HG03095 (cell line): Measurements from ENCODE around the gene MAP6.

Experiments
- ATAC-seq: cut with Tn5 transposase; IDR thresholded peaks from one replicate; pipeline ENCODE4 v1.9.1; 2021; ENCODE audit warnings: moderate library complexity; ENCODE audit not compliant: unreplicated experiment

The MAP6 gene

DNA sequence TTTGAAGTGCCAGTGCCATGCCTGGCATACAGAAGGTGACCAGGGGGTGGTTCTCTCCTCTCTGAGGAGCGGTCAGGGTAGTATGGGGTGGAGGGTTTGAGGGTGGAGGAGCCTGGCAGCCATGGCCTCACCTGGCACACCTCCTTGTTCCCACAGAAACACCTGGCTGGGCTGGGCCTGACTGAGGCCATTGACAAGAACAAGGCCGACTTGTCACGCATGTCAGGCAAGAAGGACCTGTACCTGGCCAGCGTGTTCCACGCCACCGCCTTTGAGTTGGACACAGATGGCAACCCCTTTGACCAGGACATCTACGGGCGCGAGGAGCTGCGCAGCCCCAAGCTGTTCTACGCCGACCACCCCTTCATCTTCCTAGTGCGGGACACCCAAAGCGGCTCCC lies 97.2 kb downstream of the MAP6 start:
- no peak for ATAC-seq

DNA sequence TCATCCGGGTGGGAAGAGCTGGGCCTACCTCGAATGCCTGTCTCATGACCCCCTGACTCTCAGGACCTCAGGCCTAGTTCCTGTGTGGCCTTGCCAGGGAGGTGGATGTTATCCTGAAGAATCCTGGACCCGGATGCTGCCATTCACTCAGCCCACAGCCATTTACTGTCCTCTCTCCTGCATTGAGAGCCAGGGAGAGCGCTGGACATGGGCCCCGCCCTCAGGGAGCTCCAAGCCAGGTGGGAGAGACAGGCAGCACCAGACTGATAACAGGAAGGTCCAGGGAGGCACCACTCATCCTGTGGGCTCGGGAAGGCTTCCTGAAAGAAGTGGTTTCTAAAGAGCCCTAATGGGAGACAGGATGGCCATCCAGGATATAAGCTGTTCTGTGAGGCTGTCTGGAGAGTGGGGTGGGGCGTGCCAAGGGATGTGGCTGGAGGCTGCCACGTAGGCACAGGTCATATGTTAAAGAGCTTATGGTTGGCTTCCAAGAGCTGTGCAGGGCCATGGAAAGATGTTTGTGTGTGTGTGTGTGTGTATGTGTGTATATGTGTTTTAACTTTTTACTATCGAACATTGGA lies 98.2 kb downstream of the MAP6 start:
- ATAC-seq, result no peak

DNA sequence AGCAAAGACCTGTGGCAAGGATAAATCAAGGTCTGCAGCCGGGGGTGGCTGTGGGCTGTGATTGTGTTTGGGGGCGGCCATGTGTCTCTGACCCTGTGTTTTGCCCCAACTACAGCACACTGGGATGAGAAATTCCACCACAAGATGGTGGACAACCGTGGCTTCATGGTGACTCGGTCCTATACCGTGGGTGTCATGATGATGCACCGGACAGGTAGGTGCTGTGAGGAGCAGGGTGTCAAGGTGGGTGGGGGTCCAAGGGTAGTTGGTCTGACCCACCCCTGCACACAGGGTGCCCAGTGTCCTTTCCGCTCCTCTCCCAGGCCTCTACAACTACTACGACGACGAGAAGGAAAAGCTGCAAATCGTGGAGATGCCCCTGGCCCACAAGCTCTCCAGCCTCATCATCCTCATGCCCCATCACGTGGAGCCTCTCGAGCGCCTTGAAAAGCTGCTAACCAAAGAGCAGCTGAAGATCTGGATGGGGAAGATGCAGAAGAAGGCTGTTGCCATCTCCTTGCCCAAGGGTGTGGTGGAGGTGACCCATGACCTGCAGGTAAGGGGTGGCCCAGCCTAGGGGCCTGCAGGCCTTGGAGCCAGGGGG lies 100.1 kb downstream of the MAP6 start:
- no peak for ATAC-seq

DNA sequence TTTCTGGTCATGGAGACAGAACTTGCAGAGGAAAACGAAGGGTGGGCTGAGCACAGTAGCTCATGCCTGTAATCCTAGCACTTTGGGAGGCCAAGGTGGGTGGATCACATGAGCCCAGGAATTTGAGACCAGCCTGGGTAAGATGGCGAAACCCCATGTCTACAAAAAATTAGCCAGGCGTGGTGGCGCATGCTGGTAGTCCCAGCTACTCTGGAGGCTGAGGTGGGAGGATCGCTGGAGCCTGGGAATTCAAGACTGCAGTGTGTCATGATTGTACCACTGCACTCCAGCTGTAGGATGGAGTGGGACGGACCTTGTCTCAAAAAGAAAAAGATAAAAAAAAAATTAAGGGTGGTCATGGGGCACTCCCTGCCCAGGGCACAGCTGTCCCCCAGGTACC lies 100.9 kb downstream of the MAP6 start:
- ATAC-seq, result no peak

DNA sequence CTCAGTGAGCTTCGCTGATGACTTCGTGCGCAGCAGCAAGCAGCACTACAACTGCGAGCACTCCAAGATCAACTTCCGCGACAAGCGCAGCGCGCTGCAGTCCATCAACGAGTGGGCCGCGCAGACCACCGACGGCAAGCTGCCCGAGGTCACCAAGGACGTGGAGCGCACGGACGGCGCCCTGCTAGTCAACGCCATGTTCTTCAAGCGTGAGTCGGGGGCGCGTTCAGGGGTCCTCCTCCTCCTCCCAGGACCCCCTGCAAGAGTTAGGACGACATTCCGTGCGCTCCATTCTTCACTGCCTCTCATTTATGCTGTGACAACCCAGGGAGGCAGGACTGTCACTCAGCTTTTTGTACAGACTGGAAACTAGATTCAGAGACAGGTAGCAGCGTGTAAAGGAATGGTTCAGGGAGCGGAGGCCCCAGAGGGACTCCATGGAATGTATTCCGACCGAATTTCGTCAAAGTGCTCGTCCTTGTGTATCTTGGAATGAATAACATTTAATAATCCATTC lies 102.0 kb downstream of the MAP6 start:
- no peak for ATAC-seq

DNA sequence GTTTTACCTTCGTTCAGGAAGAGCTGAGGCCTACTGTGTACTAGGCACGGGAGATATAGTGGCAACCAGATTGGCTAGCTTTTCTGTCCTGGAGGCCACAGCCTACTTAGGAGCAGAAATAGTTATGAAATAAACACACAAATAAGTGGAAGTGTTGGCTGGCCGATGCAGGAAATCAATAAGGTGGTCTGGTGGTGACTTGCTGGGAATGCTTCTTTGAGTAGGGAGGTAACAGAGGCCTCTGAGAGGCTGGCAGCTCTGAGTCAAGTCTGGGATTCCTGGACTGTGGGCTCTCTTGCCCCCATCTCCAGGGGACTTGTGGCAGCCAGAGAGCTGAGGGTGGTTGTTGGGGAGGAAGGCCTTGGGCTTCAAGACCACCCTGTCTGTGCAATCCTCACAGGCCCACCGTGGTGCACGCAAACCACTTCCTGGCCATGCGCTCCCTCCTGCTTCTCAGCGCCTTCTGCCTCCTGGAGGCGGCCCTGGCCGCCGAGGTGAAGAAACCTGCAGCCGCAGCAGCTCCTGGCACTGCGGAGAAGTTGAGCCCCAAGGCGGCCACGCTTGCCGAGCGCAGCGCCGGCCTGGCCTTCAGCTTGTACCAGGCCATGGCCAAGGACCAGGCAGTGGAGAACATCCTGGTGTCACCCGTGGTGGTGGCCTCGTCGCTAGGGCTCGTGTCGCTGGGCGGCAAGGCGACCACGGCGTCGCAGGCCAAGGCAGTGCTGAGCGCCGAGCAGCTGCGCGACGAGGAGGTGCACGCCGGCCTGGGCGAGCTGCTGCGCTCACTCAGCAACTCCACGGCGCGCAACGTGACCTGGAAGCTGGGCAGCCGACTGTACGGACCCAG lies 102.7 kb downstream of the MAP6 start:
- ATAC-seq, result no peak

DNA sequence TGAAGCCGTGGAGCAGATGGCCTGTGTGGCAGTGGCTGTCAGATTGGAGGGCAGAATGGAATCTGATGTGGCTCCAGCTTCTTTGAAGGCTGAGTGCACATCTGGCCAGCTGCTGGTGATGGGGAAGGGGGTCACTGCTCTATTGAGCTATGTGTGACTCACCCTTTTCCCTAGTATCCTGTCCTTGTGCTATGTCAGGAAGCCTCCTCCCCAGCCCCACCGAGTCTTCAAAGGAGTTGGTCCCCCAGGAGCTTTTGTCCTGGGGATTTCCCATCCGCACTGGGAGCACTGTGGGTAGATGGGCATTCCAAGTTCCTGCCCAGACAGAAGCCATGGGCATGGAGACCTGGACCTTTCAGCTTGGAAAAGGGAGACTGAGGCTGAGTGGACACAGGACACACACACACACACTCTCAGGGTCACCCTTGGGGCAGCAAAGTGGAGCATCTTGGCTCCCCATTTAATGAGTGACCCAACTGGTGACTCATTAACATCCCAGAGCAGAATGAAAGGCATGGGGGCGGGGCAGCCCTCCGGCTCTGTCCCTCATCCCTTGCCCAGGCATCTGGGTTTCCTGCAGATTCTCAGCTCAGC lies 103.5 kb downstream of the MAP6 start:
- no peak for ATAC-seq

DNA sequence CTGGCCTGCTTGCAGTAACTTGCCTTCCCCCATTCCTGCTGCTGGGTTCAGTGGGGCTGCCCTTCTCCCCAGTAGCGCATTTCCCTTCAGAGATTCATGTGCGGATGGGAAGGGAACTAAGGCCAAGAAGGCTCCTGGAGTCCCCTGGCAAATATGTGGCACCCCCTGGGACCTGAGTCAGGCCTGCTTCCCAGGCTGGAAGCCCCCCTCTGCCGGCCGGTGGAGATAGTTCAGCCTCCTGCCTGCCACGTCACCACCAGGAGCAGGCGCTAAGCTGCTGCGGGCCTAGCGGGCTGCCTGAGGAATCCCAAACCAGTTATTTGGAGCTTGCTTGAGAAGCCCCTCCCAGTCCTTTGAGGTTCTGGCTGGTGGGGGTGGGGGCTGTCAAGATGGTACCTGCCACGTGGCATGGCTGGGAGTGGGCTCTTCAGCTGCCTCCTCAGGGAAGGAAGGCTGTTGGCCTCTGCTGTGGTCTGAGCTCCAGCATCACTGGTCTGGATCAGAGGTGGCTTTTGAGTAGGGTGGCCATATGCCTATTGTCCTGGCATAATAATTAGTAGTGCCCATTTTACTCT lies 104.8 kb downstream of the MAP6 start:
- ATAC-seq, result no peak

DNA sequence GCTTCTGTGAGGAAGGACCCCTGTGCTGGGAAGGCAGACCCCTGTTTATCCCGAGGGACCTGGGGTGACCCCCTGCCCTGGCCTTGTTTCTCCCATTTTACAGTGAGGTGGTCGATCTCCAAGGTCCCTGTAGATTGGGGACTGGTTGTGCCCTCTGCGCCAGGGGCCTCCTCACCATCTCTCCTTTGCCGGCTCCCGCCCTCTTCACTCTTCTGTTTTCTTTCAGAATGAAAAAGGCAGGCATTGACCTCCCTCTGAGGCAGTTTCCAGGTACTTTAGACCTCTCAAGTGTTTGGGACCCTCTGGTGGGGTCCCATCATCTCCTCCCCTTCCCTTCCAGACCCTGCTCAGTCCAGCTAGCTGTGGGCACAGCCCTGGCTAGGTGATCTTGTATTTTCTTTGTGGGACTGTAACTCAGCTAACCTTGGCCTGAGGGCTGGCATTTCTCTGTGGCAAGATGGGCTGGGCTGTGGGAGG lies 105.3 kb downstream of the MAP6 start:
- no peak for ATAC-seq

DNA sequence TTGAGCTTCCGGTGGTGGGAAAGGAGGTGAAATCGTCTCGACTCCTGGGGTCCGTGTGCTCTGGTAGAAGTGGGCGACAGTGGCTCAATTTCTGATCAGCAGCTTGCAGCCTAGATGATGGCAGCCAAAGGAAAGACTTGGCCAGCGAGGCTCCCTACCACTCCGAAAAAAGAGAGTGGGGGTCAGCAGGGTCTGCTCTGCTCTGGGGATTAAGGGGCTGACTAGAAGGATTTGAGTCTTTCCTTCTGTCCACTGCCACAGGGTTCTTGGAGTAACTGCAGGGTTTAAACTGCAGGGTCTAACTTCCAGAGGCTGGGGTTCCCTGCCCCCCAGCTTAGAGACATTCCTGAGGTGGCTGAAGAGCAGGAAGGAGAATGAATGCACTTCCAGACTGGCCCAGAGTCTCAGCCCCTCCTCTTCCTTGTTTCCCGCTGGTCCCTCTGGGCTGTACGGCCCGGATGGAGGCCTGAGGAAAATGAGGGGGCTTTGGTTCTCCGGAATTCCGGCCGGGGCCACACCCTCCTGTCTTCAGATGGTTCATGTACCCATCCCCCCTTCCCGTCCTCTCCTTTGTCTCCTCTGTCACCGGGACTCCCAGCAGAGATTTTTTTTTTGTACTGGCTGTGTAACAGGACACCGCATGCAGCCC lies 105.9 kb downstream of the MAP6 start:
- no peak for ATAC-seq

DNA sequence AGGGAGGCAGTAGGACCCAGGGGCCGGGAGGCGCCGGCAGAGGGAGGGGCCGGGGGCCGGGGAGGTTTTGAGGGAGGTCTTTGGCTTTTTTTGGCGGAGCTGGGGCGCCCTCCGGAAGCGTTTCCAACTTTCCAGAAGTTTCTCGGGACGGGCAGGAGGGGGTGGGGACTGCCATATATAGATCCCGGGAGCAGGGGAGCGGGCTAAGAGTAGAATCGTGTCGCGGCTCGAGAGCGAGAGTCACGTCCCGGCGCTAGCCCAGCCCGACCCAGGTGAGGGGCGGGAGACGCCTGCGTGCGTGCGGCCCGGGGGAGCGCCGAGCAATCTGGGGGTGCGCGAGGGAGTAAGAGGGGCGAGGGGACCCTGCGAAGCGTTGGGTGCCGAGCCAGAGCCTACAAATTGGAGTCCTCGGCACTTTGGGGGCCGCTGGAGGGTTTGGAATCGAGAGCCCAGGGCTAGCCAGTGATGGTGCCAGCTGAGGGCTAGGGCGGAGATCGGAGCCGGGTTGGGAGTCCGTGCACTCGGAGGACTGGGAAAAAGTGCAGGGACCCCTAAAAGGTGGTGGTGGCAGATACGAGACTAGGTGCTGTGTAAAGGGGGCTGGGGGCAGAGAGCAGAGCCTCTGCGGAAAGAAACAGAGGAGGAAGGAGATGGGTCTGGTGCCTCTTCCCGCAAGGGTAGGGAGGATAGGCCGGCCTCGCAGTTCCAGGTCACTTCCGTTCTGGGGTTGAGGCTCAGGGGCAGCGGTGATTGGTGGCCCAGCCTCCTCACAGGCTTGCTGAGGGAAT lies 106.6 kb downstream of the MAP6 start, which contains the start of gene SERPINH1:
Gene SERPINH1 (plus strand): TSS at position 206 of the 788 bp plus-strand sequence. CDS start 4,097 bp downstream, outside the sequence.
- ATAC-seq, result peak; percentile 59

DNA sequence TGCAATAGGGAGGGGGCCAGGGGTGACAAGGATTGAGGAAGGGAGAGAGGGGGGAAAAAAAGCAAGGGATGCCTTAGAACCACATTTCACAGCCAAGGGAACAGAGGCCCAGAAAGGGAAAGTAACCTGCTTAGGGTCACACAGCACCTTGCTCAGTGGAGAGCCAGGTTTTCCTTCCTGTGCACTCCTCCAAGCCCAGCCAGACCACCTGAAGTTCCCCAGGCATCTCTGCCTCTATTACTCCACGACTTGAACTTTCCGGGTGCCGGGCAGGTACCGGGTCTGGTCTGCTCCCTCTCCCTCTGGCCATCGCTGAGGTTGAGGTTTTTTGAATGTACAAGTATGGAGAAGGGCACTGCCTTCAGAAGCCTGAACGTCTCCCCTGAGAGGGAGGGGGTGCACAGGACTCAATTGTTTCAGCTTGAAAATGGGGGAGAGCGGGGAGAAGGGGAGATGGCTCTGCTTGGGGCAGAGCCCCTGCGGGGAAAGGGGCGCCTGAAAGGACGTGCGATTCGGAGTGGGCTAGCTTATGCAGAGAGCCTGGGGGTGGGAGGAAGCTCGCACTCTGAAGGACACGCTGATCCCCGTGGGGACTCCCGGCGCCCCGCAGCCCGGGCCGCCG lies 107.3 kb downstream of the MAP6 start:
- ATAC-seq, result no peak

DNA sequence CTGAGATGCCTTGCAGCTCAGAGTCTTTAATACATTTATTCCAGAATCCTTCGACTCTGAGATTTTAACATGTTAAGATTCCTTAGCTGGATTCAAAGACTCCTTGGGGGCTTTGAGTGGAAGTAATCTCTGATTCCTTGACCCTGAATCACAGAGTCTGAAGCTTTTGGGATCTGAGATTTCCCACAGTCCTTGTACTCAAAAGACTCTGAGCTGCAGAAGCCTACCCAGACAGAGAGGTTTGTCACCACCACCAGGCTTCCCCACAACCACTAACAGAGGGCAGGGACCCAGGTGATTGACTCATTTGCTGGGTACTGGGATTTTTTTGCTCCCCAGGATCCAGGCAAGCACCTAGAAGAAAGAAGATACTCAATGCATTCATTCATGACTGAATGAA lies 108.2 kb downstream of the MAP6 start:
- no peak for ATAC-seq

DNA sequence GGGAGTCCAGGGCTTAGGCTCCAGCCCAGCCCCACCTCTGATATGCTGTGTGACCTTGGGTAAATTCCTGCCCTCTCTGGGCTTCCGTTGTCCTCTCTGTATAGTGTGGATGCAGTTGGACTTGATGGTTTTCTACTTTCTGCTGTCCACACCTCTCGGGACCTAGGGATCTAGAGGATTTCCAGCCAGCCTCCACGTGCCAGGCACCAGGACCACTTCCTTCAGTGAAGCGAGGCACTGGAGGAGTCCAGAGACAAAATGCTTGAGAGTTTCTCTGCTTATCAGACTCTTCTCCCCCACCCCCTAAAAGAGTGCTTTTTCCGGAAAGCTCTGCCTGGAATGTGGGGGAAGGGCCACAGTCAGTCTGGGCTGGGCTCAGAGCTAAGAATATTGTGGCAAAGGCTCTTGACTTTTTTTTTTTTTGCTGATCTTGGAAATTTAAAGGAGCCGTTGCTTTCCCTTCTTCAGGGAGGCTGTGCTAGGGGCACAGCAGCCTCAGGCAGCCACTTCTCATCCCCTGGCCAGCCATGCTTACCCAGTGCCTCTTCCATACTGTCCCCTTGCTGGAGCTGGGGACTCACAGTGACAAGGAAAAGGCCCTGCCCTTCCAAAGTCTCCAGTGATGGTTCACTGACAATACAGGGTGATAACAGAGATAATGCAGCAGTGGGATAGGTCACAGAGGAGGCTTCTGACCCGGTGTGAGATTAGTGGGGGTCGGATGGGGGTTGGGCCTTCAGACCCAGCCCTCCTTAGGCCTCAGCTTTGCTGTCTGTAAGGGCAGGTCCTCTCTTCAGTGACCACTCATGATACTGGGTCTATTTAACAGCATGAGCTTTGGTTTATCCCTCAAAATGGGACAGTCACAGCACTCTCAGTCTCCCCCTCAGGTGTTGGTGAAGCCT lies 109.6 kb downstream of the MAP6 start:
- ATAC-seq, result no peak

DNA sequence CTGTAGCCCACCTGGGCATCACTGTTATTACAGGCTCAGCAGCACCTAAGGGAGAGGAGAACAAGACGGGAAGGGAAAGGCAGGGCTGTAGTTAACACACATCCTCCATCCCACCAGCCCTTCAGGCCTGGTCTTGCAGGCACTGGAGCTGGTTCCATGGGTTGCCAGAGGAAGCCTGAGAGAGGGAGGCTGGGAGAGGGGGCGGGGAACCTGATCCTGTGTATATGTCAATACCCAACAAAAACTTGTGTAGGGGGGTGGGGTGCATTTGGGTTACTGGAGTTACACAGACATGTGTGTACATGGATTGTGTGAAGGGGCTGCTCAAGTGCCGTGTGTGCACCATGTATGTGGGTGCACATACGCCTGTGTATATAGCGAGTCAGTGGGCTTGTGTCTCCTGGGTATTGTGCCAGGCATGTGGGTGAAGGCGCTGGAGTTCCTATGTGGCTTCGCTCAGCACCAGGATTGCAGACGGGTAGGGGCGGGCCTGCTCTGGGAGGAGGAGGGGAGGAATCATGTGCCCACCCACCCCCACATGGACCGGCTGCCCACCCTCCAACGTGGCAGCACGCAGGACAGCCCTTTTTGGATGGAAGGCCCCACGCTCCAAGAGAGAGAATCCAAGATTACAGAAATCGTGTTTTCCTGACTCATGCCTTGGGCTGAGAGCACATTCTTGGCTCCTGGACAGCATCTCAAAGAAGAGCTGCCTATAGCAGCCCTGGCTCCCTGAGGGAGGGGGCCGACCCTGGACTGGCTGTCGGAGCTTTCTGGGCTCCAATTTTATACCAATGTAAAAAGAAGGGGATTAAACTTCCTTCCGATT lies 111.0 kb downstream of the MAP6 start:
- no peak for ATAC-seq

DNA sequence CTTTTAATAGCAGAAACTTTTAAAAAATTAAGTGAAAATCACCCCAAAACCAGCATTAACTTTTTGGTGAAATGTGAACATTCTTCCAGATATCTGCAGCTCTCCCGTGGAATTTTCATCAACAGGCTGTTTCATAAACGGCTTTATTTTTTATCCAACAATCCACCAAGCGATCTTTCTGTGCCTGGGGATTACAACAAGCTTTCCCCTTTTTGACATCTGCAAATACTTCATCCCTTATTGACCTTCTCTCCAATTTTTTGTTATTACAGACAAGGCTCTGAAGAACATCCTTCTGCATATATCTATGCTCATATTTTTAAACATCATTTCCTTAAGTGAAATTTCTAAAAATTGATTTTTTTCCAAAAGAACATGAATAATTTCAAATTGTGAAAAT lies 112.6 kb downstream of the MAP6 start:
- ATAC-seq, result no peak

DNA sequence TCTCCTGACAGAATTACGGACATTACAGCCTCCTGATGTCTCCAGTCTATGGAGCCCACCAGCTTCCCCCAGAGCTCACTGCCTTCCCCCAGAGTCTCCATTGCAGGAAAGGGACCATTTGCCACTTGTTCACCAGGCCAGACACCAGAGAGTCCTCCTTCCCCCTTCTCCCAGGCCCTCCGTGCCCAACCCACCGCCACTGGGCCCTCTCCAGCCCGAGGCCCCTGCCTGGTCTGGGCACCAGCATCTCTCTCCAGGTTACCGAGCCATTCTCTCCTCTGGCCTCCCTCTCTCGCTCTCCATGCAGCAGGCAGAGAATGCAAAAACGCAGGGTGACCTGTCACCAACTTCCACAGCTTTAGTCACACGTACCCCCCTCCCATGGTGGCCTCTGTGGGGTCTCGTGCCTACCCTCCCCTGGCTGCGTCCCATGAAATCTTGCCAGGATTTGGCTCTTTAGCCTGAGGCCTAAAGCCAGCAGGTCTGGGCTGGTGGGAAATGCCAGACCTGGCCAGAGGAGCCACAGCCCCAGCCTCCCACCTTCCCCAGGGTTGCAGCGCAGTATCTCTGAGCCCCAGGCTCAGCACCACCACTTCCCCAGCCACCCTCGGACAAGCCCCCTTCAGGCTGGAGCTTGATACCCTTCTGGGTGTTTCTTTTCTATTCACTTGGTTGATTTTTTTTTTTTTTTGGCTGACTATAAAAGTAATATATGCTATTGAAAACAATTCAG lies 113.6 kb downstream of the MAP6 start:
- no peak for ATAC-seq
